Measurements from ENCODE around the gene ZNF473. TPM values are rescaled to one million over a fixed set of nuclear protein-coding genes. Genes with fewer than 3 reads are reported as not detected.

Gene ZNF473
- total and polyA plus RNA-seq, 2 experiments from 2014 or later = 3.3 to 18.9 TPM

GRCh38 chr19:50025022-50025793, 597 bp upstream of the ZNF473 start, which contains the start of gene VRK3 (continued):
- no peak for TF ChIP-seq ZNF462 (CRISPR knock-in tag; IDR thresholded peaks at IDR 0.05)

GRCh38 chr19:50026550-50026906, 723 bp downstream of the ZNF473 start:
- peaks cover 11% of the 10 kb centered on the region for H3K27me3 Mint-ChIP-seq (ENCODE audit: insufficient read depth, low read depth, poor library complexity)
- no peak for TF ChIP-seq POLR2AphosphoS5 (IDR thresholded peaks at IDR 0.05; ENCODE audit: low read depth)
- TF ChIP-seq REST (IDR thresholded peaks at IDR 0.05; ENCODE audit: unreplicated experiment) = no peak
- no peak for TF ChIP-seq CTCF (conservative IDR thresholded peaks at IDR 0.05; ENCODE audit: low read depth in 2 of 2)

More at GRCh38 chr19:50026550-50026906, 723 bp downstream of the ZNF473 start:
- ATAC-seq = no peak
- H3K9me3 Mint-ChIP-seq = peaks cover 11% of the 10 kb centered on the region
- Histone ChIP-seq H3F3A (replicated peaks; ENCODE audit: low read depth) (0 out of 2 replicates have a peak, but pooled peaks cover 2% of the 10 kb centered on the region), H3K4me2 (peak overlapping the region; percentile 65), H3K36me3 (ENCODE audit: insufficient read depth) (no peaks in the 10 kb centered on the region), H3K79me2 (replicated peaks; ENCODE audit: insufficient read depth) (peaks cover 52% of the 10 kb centered on the region), H2AFZ (0 out of 2 replicates have a peak overlapping the region, but pooled peaks have one; percentile 87), H3K9me2 (ENCODE audit: insufficient read depth) (no peaks in the 10 kb centered on the region), H4K20me1 (replicated peaks; ENCODE audit: insufficient read depth) (peaks cover 9% of the 10 kb centered on the region), H3K4me1 (ENCODE audit: insufficient read depth) (peaks cover 15% of the 10 kb centered on the region; the same call in 1 of the 2 replicates), H3K27me3 (ENCODE audit: insufficient read depth) (no peaks in the 10 kb centered on the region), H3K27ac (ENCODE audit: low read depth) (no peak overlapping the region), H3K4me3 (peak overlapping the region; percentile 56)
- DNase-seq (ENCODE audit: low spot score) = no peak
- H3K4me3 Mint-ChIP-seq = peak overlapping the region; percentile 95
- peaks cover 10% of the 10 kb centered on the region; the same call in 2 of the 3 replicates for H3K4me1 Mint-ChIP-seq
- H3K27ac Mint-ChIP-seq = no peak overlapping the region; the same call in 1 of the 2 replicates
- H3K36me3 Mint-ChIP-seq (ENCODE audit: low read depth) = peaks cover 26% of the 10 kb centered on the region
